ENCODE data around the gene TAB2. TPM values are rescaled to one million over a fixed set of nuclear protein-coding genes. Genes with fewer than 3 reads are reported as not detected.

Gene TAB2
- polyA plus RNA-seq, 2 of the 4 experiments (the other 2 are of a cell fraction) = 23.0 to 49.0 TPM

DNA sequence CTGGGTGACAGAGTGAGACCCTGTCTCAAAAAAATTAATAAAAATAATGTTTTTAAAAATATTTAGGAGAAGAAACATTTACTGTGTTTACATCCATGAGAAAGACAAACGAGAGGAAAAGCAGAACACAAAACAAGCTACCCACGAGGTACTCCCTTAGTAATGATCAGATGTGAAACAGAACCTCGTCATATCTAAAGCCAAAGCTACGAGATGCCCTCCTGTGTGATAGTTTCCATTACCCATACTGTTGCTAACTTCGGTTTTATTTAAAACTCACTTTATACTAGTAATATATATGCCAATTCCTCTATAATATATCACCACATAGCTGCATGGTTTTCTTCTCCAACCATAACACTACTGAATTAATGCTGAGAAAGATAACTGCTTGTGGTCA lies 103.6 kb downstream of the TAB2 start:
- 64% methylated on average over 5 of the region's 5 CpGs for WGBS (ENCODE audit: missing lambda C conversion rate)
- TF ChIP-seq, protein P1, sequence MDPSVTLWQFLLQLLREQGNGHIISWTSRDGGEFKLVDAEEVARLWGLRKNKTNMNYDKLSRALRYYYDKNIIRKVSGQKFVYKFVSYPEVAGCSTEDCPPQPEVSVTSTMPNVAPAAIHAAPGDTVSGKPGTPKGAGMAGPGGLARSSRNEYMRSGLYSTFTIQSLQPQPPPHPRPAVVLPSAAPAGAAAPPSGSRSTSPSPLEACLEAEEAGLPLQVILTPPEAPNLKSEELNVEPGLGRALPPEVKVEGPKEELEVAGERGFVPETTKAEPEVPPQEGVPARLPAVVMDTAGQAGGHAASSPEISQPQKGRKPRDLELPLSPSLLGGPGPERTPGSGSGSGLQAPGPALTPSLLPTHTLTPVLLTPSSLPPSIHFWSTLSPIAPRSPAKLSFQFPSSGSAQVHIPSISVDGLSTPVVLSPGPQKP (IDR thresholded peaks at IDR 0.05; ENCODE audit: low read depth, low read length) = no peak
- TF ChIP-seq NR3C1 (IDR thresholded peaks at IDR 0.05) (no peak), POLR2AphosphoS2 (conservative IDR thresholded peaks at IDR 0.05; ENCODE audit: low read length) (no peak), JUNB (IDR thresholded peaks at IDR 0.05) (no peak), RARB (CRISPR knock-in tag; IDR thresholded peaks at IDR 0.05) (no peak), BHLHE40 (IDR thresholded peaks at IDR 0.05; ENCODE audit: low read depth, low read length) (no peak), ESRRA (IDR thresholded peaks at IDR 0.05; ENCODE audit: borderline replicate concordance, low read length) (no peak), RCOR1 (IDR thresholded peaks at IDR 0.05; ENCODE audit: low read depth, low read length) (no peak), SREBF2 (IDR thresholded peaks at IDR 0.05) (no peak), MYC (IDR thresholded peaks at IDR 0.05; ENCODE audit: borderline replicate concordance, low read length) (no peak), RAD21 (conservative IDR thresholded peaks at IDR 0.05 in 1 of 2, IDR thresholded peaks at IDR 0.05 in 1 of 2) (no peak), ZSCAN20 (CRISPR knock-in tag; IDR thresholded peaks at IDR 0.05) (no peak)
- TF ChIP-seq, protein P2, sequence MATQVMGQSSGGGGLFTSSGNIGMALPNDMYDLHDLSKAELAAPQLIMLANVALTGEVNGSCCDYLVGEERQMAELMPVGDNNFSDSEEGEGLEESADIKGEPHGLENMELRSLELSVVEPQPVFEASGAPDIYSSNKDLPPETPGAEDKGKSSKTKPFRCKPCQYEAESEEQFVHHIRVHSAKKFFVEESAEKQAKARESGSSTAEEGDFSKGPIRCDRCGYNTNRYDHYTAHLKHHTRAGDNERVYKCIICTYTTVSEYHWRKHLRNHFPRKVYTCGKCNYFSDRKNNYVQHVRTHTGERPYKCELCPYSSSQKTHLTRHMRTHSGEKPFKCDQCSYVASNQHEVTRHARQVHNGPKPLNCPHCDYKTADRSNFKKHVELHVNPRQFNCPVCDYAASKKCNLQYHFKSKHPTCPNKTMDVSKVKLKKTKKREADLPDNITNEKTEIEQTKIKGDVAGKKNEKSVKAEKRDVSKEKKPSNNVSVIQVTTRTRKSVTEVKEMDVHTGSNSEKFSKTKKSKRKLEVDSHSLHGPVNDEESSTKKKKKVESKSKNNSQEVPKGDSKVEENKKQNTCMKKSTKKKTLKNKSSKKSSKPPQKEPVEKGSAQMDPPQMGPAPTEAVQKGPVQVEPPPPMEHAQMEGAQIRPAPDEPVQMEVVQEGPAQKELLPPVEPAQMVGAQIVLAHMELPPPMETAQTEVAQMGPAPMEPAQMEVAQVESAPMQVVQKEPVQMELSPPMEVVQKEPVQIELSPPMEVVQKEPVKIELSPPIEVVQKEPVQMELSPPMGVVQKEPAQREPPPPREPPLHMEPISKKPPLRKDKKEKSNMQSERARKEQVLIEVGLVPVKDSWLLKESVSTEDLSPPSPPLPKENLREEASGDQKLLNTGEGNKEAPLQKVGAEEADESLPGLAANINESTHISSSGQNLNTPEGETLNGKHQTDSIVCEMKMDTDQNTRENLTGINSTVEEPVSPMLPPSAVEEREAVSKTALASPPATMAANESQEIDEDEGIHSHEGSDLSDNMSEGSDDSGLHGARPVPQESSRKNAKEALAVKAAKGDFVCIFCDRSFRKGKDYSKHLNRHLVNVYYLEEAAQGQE (IDR thresholded peaks at IDR 0.05) = no peak
- TF ChIP-seq, protein P3, sequence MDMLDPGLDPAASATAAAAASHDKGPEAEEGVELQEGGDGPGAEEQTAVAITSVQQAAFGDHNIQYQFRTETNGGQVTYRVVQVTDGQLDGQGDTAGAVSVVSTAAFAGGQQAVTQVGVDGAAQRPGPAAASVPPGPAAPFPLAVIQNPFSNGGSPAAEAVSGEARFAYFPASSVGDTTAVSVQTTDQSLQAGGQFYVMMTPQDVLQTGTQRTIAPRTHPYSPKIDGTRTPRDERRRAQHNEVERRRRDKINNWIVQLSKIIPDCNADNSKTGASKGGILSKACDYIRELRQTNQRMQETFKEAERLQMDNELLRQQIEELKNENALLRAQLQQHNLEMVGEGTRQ (IDR thresholded peaks at IDR 0.05) = no peak
- TF ChIP-seq, protein P4, sequence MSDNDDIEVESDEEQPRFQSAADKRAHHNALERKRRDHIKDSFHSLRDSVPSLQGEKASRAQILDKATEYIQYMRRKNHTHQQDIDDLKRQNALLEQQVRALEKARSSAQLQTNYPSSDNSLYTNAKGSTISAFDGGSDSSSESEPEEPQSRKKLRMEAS (IDR thresholded peaks at IDR 0.05) = no peak
- Histone ChIP-seq H3K27ac (no peak overlapping the region), H3K4me1 (no peaks in the 10 kb centered on the region), H3K4me2 (no peak overlapping the region), H3K9me3 (no peaks in the 10 kb centered on the region), H3K4me3 (no peak overlapping the region)
- ChIA-PET POLR2A (no interaction called here), CTCF (interaction anchor here (0.9 to 2.0 kb wide), 5 partner anchors 8 to 393 kb away, joined by 3 to 11 read pairs (median 4); no protein-coding TSS in a partner anchor)
- ATAC-seq (no peak), FAIRE-seq (no peak), DNase-seq (ENCODE audit: low read depth in 1 of 2, low spot score in 1 of 2) (no peak)

DNA sequence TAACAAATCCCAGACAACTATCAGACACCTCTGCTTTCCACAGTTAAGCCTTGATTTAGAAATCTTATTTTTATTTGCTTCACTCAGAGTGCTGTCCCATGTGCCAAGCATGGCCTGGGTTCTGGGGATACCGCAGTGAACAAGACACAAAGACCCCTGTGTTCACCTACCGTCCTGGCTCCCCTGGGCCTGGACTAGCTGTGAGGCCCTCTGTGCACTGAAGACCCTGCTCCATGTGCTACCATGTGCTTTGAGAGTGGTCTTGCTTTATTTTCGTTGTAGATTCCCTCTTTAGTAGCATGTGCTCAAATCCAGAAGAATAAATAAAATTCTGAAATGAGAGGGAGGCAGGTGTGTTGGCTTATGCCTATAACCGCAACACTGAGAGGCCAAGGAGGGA lies 105.1 kb downstream of the TAB2 start:
- Histone ChIP-seq H3K27ac (no peak overlapping the region), H3K4me2 (no peak overlapping the region), H3K4me1 (no peaks in the 10 kb centered on the region), H3K9me3 (no peaks in the 10 kb centered on the region), H3K4me3 (no peak overlapping the region)
- ATAC-seq (no peak), DNase-seq (ENCODE audit: low read depth in 1 of 2, low spot score in 1 of 2) (no peak), FAIRE-seq (no peak)
- POLR2A ChIA-PET = no interaction called here
- CTCF ChIA-PET = interaction anchor here (1.6 kb wide), 1 partner anchor 9 kb away, joined by 7 read pairs; no protein-coding TSS in a partner anchor
- 71% methylated on average over 4 of the region's 4 CpGs for WGBS (ENCODE audit: missing lambda C conversion rate)
- TF ChIP-seq HOXB5 (CRISPR knock-in tag; IDR thresholded peaks at IDR 0.05) (no peak), EHMT2 (IDR thresholded peaks at IDR 0.05; ENCODE audit: low read depth) (no peak), MAZ (IDR thresholded peaks at IDR 0.05; ENCODE audit: borderline replicate concordance, low read depth, low read length) (no peak), RNF2 (IDR thresholded peaks at IDR 0.05; ENCODE audit: borderline replicate concordance, low read depth) (no peak), KDM1A (IDR thresholded peaks at IDR 0.05; ENCODE audit: low read depth) (no peak), MYC (IDR thresholded peaks at IDR 0.05; ENCODE audit: borderline replicate concordance, low read length) (no peak), HDAC2 (IDR thresholded peaks at IDR 0.05) (no peak), ZSCAN20 (CRISPR knock-in tag; IDR thresholded peaks at IDR 0.05) (no peak), ZFP36 (IDR thresholded peaks at IDR 0.05; ENCODE audit: borderline replicate concordance, partially characterized antibody) (no peak), PHF8 (IDR thresholded peaks at IDR 0.05; ENCODE audit: borderline replicate concordance, low read depth) (no peak), JUN (IDR thresholded peaks at IDR 0.05) (no peak), CHD2 (IDR thresholded peaks at IDR 0.05; ENCODE audit: low read length, partially characterized antibody) (no peak), BHLHE40 (IDR thresholded peaks at IDR 0.05; ENCODE audit: low read depth, low read length) (no peak), NFE2L2 (conservative IDR thresholded peaks at IDR 0.05; ENCODE audit: low read length) (no peak), RARB (CRISPR knock-in tag; IDR thresholded peaks at IDR 0.05) (no peak), KDM5A (IDR thresholded peaks at IDR 0.05) (no peak), RFX5 (IDR thresholded peaks at IDR 0.05) (no peak), TP53 (CRISPR knock-in tag; IDR thresholded peaks at IDR 0.05) (no peak)
- TF ChIP-seq, protein P5, sequence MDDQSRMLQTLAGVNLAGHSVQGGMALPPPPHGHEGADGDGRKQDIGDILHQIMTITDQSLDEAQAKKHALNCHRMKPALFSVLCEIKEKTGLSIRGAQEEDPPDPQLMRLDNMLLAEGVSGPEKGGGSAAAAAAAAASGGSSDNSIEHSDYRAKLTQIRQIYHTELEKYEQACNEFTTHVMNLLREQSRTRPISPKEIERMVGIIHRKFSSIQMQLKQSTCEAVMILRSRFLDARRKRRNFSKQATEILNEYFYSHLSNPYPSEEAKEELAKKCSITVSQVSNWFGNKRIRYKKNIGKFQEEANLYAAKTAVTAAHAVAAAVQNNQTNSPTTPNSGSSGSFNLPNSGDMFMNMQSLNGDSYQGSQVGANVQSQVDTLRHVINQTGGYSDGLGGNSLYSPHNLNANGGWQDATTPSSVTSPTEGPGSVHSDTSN (IDR thresholded peaks at IDR 0.05) = no peak
- TF ChIP-seq, protein P6, sequence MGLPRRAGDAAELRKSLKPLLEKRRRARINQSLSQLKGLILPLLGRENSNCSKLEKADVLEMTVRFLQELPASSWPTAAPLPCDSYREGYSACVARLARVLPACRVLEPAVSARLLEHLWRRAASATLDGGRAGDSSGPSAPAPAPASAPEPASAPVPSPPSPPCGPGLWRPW (IDR thresholded peaks at IDR 0.05) = no peak
